Measurements from ENCODE around the gene MT1A. TPM values are rescaled to one million over a fixed set of nuclear protein-coding genes. Genes with fewer than 3 reads are reported as not detected.
A peak's percentile ranks its signal among the peaks of the same experiment; 100 is the strongest.

MT1A gene
- total and polyA plus RNA-seq, 10 of the 15 experiments (the other 5 are each of a cell fraction or from before 2014, with no cell fraction given) = not detected

GRCh38 chr16:56669005-56669839, 30.8 kb downstream of the MT1A start, which contains the start of gene MT1H:
Gene MT1H, plus strand, starts transcription at chr16:56669814. Its CDS starts 71 bp downstream, at chr16:56669885.
- SMC1A ChIA-PET (ENCODE audit: uncharacterized antibody, unreplicated experiment) = interaction anchor here (1.6 kb wide), 1 partner anchor 33 kb away, joined by 5 read pairs; no protein-coding TSS in a partner anchor
- CTCF ChIA-PET = interaction anchor here (1.6 kb wide), 1 partner anchor 155 kb away, joined by 3 read pairs; no protein-coding TSS in a partner anchor
- no peak for TF ChIP-seq IRF3 (IDR thresholded peaks at IDR 0.05)
- TF ChIP-seq LARP7 (IDR thresholded peaks at IDR 0.05) = 0 out of 2 replicates have a peak, but pooled peaks have one; percentile 54
- Histone ChIP-seq H3K4me3 (no peak within 1 kb of the TSS), H3K9me3 (replicated peaks; ENCODE audit: control insufficient read depth, insufficient read depth, low read length) (no peaks in the 10 kb centered on the region), H2AFZ (ENCODE audit: control insufficient read depth, low read depth, low read length) (no peak within 1 kb of the TSS), H3K4me1 (ENCODE audit: control insufficient read depth, insufficient read depth, low read length) (no peaks in the 10 kb centered on the region), H3K27me3 (replicated peaks in 1 of 2; ENCODE audit: control insufficient read depth in 2 of 2, insufficient read depth in 2 of 2, low read length in 1 of 2) (peaks cover 22 to 27% of the 10 kb centered on the region in 2 experiments), H4K20me1 (ENCODE audit: control insufficient read depth, insufficient read depth) (no peaks in the 10 kb centered on the region), H3K36me3 (ENCODE audit: control insufficient read depth in 2 of 2, insufficient read depth in 2 of 2, low read length in 1 of 2) (no peaks in the 10 kb centered on the region), H3K9ac (ENCODE audit: control insufficient read depth, insufficient read depth, low read length) (no peak within 1 kb of the TSS), H3K79me2 (ENCODE audit: control insufficient read depth, insufficient read depth, low read length) (no peaks in the 10 kb centered on the region), H3K4me2 (ENCODE audit: control insufficient read depth, insufficient read depth) (no peak within 1 kb of the TSS), H3K27ac (ENCODE audit: control insufficient read depth, insufficient read depth) (no peak within 1 kb of the TSS)
- intact Hi-C loops (cut with micrococcal nuclease; ENCODE audit: unreplicated experiment) (no loop called here), in situ Hi-C loops (cut with MboI) (no loop called here)
- ATAC-seq (peak; percentile 57), DNase-seq (ENCODE audit: low read depth, low spot score) (no peak), FAIRE-seq (no peak)
- no TSS peak for BruUV-seq (replicated peaks)
- POLR2A ChIA-PET = no interaction called here
- 25% methylated on average over 35 of the region's 38 CpGs for WGBS (ENCODE audit: insufficient coverage, insufficient replicate concordance, low lambda C conversion rate, missing lambda C conversion rate)
- RAD21 ChIA-PET (ENCODE audit: unreplicated experiment) = no interaction called here

- no TSS peak for BruUV-seq (replicated peaks)
- intact Hi-C loops (cut with micrococcal nuclease; ENCODE audit: unreplicated experiment) (no loop called here), in situ Hi-C loops (cut with MboI) (no loop called here)
- Histone ChIP-seq H3K4me2 (ENCODE audit: control insufficient read depth, insufficient read depth) (no peak overlapping the region), H3K9me3 (replicated peaks; ENCODE audit: control insufficient read depth, insufficient read depth, low read length) (no peaks in the 10 kb centered on the region), H3K4me1 (ENCODE audit: control insufficient read depth, insufficient read depth, low read length) (no peaks in the 10 kb centered on the region), H4K20me1 (ENCODE audit: control insufficient read depth, insufficient read depth) (no peaks in the 10 kb centered on the region), H3K4me3 (no peak overlapping the region), H3K36me3 (ENCODE audit: control insufficient read depth in 2 of 2, insufficient read depth in 2 of 2, low read length in 1 of 2) (no peaks in the 10 kb centered on the region), H3K27me3 (replicated peaks in 1 of 2; ENCODE audit: control insufficient read depth in 2 of 2, insufficient read depth in 2 of 2, low read length in 1 of 2) (peaks cover 19 to 26% of the 10 kb centered on the region in 2 experiments), H3K79me2 (ENCODE audit: control insufficient read depth, insufficient read depth, low read length) (no peaks in the 10 kb centered on the region), H2AFZ (ENCODE audit: control insufficient read depth, low read depth, low read length) (no peak overlapping the region), H3K9ac (ENCODE audit: control insufficient read depth, insufficient read depth, low read length) (no peak overlapping the region), H3K27ac (ENCODE audit: control insufficient read depth, insufficient read depth) (no peak overlapping the region)
- SMC1A ChIA-PET (ENCODE audit: uncharacterized antibody, unreplicated experiment) = no interaction called here
- ATAC-seq (no peak), DNase-seq (ENCODE audit: low read depth, low spot score) (no peak), FAIRE-seq (no peak)
- RAD21 ChIA-PET (ENCODE audit: unreplicated experiment) = no interaction called here
- CTCF ChIA-PET = interaction anchor here (1.0 to 1.6 kb wide), 3 partner anchors 32 to 219 kb away, joined by 3 to 4 read pairs (median 3); partner anchors contain the start of genes NUDT21 and OGFOD1
- 19% methylated on average over 18 of the region's 19 CpGs for WGBS (ENCODE audit: insufficient coverage, insufficient replicate concordance, low lambda C conversion rate, missing lambda C conversion rate)
- POLR2A ChIA-PET = no interaction called here
- TF ChIP-seq HDAC6 (IDR thresholded peaks at IDR 0.05; ENCODE audit: unreplicated experiment) (no peak), EP300 (IDR thresholded peaks at IDR 0.05; ENCODE audit: borderline replicate concordance in 1 of 2, control insufficient read depth in 1 of 2, low read depth in 2 of 2, low read length in 2 of 2) (no peak), ZNF687 (IDR thresholded peaks at IDR 0.05) (no peak), TCF3 (IDR thresholded peaks at IDR 0.05; ENCODE audit: borderline replicate concordance, insufficient read depth, low read depth, low read length) (no peak), ZNF207 (IDR thresholded peaks at IDR 0.05; ENCODE audit: borderline replicate concordance) (no peak), FOXK2 (IDR thresholded peaks at IDR 0.05) (no peak), ESRRA (IDR thresholded peaks at IDR 0.05; ENCODE audit: low read length) (no peak)
Measured at GRCh38 chr16:56669840-56670619, 31.6 kb downstream of the MT1A start.

All from GM12878 (cell line).